Activated CD4-positive, alpha-beta T cell treated with anti-CD3 and anti-CD28 coated beads, Interleukin-2, amount 50 U/mL, for 4 hours (primary cell): ENCODE measurements around the gene GHRHR.

Source experiments
- DNase-seq, 2 experiments: peaks; one replicate each; pipeline ENCODE4 v3.0.0-alpha.2; 2020

The GHRHR gene

GRCh38 chr7:30987178-30987577, 23.4 kb downstream of the GHRHR start:
- DNase-seq = no peak

- no peak for DNase-seq
Observed at GRCh38 chr7:30987936-30988335, 24.2 kb downstream of the GHRHR start.

GRCh38 chr7:30988351-30989005, 24.7 kb downstream of the GHRHR start:
- no peak for DNase-seq

- DNase-seq = no peak
Observed at GRCh38 chr7:30989008-30989823, 25.5 kb downstream of the GHRHR start.

DNA sequence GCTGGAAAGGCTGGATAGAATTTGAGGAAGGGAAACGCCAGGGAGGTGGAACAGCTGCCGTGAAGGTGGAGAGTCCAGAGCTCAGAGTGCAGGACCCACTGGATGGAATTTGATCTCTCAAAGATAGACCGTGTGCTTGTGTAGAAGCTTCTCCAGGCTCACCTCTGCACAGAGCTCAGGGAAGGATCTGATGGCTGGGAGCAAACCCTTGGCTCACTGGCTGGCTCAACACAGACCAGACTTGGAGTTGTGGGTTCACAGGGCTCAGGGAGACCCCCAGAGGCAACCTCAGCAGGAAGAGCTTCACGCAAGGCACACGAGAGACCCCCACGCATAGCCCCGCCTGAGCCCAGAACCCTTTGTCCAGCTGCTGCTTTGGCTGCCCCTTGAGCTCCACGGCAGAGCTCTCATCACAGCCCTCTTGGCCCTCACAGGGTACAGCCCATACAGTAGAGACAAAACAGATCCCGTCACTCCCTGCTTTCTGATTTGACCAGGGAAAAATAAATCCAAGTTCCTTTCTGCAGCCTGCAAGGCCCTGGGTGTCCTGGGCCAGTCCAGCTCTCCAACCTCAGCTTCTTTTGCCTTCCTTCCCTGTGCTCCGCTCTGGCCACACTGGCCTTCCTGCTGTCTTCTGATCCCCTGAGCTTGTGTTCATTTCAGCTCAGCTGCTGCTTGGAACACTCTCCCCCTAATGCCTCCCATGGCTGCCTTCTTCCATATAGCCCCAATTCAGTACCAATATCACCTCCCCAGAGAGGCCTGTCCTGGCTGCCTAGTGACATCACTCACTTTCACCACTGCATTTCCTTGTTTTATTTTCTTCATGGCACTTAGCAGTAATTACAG, 26.3 kb downstream of the GHRHR start:
- no peak for DNase-seq

DNA sequence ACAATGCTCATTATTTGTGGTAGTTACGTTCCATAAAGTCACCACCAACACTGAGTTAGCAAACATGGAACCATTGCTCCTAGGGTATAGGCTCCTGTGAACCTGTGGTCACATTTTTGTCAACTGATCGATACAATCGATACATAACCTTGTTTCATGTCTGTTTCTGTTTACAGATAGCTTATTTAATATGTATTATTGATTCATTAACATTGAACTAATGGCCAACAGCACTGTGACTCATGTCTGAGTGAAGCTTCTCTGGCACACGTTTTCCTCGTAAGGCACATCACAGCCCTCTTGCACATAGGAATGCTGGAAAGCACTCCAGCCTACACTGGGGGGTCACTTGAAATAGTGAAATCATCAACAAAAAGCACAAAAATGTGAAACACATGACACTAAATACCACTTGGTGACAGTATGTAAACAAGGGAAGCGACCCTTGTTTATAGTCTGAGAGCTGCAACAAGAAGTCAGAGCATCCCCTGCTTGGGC, 27.0 kb downstream of the GHRHR start:
- no peak for DNase-seq

GRCh38 chr7:30992414-30992813, 28.7 kb downstream of the GHRHR start:
- DNase-seq = no peak

DNA sequence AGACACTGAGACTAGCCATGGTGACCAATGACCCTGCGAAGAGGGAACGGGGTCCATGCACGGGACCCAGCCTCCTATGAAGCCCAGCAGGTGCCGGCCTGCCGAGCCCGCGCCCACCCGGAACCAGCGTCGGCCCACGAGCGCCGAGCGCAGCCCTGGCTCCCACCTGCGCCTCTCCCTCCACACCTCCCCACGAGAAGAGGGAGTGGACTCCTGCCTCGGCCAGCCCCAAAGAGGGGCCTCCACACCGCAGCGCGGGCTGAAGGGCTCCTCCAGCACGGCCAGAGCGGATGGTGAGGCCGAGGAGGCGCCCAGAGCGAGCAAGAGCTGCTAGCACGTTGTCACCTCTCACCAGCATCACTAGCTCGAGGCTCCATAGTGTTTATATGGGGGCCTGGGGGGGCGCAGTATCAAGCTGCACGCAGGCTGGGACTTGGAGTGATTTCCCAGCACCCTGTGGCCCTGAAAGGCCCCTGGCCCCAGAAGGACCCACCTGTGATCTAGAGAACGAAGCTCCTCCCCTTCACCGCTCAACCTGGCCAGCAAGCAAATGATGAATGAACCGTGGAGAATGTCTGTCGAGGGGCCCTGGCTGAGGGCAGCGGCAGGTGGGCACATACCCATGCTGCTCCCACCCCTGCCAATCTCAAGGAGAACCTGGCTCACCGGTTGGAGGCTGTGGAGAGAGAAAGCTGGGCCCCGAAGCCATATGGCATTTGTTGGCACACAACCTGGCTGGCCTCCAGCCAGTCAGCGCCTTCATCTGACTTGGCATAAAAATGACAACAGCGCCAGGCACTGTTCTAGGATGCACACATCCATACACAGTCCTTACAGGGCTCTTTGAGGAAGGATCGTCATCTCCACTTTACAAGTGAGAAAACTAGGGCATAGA, 30.7 kb downstream of the GHRHR start:
- DNase-seq = no peak

GRCh38 chr7:30995536-30995935, 31.8 kb downstream of the GHRHR start:
- no peak for DNase-seq

- no peak for DNase-seq
Observed at GRCh38 chr7:30996256-30996655, 32.5 kb downstream of the GHRHR start.

DNA sequence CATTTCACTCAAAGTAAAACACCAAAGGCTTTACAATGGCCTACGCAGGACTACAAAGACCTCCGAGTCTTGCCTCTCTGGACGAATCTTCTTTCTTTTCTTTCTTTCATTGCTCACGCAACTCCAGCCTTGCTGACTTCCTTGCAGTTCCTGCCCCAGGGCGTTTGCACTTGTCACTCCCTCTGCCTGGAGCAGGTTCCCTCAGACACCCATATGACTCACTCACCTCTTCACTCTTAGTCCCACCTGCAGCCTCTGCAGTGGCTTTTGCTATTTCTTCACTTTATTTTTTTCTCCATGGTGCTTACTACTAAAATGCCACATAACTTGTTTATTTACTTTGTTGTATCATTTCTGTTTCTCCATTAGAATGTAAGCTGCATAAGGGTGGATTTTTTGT, 33.1 kb downstream of the GHRHR start:
- DNase-seq = no peak

DNA sequence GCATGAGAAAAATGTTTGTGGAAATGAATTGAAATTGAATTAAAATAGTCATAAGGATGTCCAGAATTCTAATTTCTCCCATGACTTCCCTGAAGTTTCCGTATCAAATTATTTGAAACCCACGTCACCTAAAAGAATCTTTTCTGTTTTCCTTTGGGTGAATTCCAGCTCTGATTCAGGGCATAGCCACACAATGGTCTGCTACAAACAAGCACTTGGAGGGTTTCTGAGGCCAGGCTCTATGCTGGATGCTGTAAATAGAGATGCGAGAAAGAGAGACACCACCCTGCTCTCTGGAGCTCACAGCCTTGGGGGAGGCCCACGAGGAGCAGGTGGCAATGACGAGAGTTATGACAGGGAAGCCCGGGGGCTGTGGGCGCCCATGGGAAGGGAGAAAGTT, 33.6 kb downstream of the GHRHR start:
- DNase-seq = no peak

GRCh38 chr7:30998180-30998579, 34.4 kb downstream of the GHRHR start:
- no peak for DNase-seq

DNA sequence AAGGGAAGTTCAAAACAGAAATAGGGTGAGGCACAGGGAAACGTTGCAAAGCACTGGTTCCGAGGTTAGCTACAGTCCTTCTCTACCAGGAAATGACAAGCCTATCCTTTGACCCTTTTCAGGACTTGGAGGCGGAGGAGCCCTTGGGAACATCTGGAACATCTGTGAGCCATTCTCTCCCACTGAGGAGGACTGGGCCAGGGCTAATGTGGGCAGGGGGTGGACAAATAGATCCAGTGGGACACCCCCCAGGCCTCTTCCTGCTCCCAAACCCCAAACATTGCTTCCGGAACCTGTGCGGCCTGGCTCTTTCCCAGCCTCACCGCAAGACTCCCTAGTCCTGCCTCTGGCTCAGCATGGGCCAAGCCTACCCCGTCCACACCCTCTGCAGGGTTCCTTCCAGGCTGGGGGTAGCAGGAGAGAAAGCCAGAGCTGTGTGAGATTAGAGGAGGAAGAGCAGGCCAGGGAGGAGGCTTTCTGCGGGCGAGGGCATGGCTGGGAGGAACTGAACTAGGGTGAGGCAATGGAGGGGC, 36.5 kb downstream of the GHRHR start:
- no peak for DNase-seq

DNA sequence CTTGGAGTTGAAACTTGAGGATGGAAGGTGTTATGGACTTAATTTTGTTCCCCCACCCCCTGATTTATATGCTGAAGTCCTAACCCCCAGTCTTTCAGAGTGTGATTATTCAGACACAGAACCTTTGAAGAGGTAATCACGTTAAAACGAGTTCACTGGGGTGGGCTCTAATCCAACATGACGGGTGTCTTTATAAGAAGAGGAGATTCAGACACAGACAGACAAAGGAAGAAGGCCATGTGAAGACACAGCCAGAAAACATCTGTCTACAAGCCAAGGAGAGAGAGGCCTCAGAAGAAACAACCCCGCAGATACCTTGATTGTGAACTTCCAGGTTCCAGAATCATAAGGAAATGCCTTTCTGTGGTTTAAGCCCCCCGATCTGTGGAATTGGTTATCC, 37.0 kb downstream of the GHRHR start:
- DNase-seq = no peak

DNA sequence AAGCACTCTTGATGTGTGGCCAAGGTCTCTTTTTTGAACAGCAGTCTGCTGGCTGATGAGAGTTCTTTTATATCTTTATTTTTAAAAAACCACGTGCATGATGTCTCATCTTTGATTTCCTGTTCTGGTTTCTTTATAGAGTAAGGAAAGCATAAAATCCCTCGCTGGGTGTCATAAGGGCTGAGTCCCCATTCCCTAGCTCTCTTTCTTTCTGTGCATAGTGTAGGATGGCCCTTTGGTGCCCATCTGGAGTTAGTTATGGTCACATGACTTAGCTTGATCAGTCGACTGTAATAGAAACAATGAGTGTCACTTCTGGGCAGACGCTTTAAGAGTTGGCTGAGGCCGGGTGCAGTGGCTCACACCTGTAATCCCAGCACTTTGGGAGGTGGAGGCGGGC, 38.5 kb downstream of the GHRHR start:
- DNase-seq = no peak

DNA sequence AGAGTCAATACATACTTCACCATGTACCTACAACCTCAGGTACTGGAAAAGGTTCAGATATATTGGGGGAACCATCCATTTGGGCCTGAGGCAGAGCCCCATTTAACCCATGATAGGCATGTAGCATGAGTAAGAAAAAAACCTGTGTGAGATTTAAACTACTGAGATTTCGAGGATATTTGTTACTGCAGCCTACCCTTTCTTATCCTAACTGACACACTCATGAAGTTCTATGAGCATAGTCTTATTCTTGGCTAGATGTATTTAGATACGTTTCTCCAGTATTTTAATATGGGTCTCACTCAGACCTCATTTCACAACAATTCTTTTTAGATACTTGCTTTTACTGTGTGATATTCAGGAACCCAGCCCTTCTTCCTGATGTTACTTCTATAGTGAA, 39.3 kb downstream of the GHRHR start:
- no peak for DNase-seq

DNA sequence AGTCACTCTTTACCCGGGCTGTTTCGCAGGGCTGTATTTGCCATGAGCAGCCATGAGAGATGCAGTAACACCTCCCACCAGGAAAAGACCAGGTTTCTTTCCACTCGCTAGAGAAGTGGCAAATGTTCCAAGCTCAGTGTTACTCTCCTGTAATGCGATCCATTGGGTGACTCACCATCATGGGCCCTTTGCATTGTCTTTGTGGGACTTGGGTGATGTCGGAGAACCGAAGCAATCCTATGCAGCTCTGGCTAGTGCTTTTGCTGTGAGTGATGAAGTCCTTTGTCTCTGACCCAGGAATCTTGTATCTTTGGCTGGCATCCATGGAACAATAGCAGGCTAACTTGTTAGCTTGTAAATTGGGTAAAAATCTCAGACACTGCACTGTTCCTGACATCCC, 40.0 kb downstream of the GHRHR start:
- no peak for DNase-seq

GRCh38 chr7:31004393-31004792, 40.6 kb downstream of the GHRHR start:
- no peak for DNase-seq

GRCh38 chr7:31006857-31007256, 43.1 kb downstream of the GHRHR start:
- no peak for DNase-seq

DNA sequence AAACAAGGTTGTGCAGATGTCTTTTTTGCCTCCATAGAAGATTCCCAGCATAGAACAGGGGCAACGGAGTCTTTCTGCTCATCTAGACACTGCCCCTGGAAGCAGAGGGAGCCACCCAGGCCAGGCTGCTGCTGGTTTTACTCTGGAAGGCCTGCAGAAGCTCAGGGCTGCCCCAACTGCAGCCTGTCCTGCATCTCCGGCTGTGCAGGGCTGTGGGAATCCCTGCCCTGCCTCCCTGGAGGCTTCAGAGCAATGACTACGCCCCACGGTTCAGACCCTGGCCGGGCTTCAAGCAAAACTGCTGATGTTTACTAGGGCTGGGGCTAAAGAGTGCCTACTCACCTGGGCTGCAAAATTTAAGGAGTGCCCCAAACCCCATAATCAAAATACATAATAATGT, 43.9 kb downstream of the GHRHR start:
- no peak for DNase-seq

GRCh38 chr7:31014826-31015225, 51.1 kb downstream of the GHRHR start:
- no peak for DNase-seq
